PFSK-1 (cell line): Measurements from ENCODE around the gene RPS6KA2.

Source experiments
- FOXP2 ChIP-seq: optimal IDR thresholded peaks from 2 replicates; pipeline ENCODE3; 2011; ENCODE audit warnings: borderline replicate concordance, control low read depth, inconsistent platforms; ENCODE audit not compliant: insufficient read depth; ENCODE audit errors: extremely low read length, extremely low read depth
- POLR2AphosphoS5 ChIP-seq: IDR thresholded peaks from 2 replicates; pipeline ENCODE4 v1.6.1; 2012; ENCODE audit warnings: low read depth, mild to moderate bottlenecking, control low read depth, low read length, moderate library complexity
- REST ChIP-seq, 2 experiments: IDR thresholded peaks; 2 replicates each; pipeline versions ENCODE4 v1.6.1 to v1.8.0; 2011 to 2012; ENCODE audit warnings: low read depth in 2 of 2, low read length in 2 of 2, control low read depth in 1 of 2, inconsistent platforms in 1 of 2, mild to moderate bottlenecking in 1 of 2, moderate library complexity in 1 of 2; ENCODE audit not compliant: insufficient read depth in 1 of 2
- SIN3A ChIP-seq: IDR thresholded peaks from 2 replicates; pipeline ENCODE4 v1.6.1; 2012; ENCODE audit warnings: mild to moderate bottlenecking, low read length, moderate library complexity, borderline replicate concordance; ENCODE audit not compliant: insufficient read depth
- TAF1 ChIP-seq: IDR thresholded peaks from 2 replicates; pipeline ENCODE4 v1.6.1; 2012; ENCODE audit warnings: low read length, control low read depth, borderline replicate concordance; ENCODE audit not compliant: insufficient read depth

Gene RPS6KA2

GRCh38 chr6:166558156-166559005 is 68.7 kb downstream of the RPS6KA2 start:
- TF ChIP-seq SIN3A, result no peak
- no peak for TF ChIP-seq FOXP2
- no peak for TF ChIP-seq POLR2AphosphoS5
- no peak for TF ChIP-seq TAF1
- TF ChIP-seq REST (IDR thresholded peaks at IDR 0.05; ENCODE audit: insufficient read depth in 1 of 2, low read depth in 2 of 2, low read length in 2 of 2), result no peak

DNA sequence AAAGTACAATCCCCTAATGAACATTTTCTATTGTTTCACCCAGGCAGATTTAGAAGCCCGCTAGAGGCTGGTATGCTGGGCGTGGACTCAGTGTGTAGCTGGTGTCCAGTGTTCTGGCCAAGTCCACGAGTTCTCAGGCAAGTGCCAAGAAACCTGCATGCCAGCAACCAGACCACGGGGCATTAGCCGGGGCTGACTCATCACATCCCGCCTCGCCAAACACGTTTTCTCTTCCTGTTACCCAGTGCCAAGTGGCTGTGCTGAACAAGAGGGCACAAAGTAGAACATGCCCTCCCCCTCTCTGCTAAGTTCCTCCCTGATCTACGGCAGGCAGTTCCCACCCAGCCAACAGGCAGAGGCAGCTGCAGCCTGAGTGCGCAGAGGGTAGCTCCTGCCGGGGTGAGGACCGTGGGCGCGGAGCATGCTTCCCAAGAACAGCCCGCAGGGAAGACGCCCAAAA is 70.2 kb downstream of the RPS6KA2 start:
- TF ChIP-seq POLR2AphosphoS5 (no peak), SIN3A (no peak), FOXP2 (no peak), TAF1 (no peak), REST (IDR thresholded peaks at IDR 0.05; ENCODE audit: insufficient read depth in 1 of 2, low read depth in 2 of 2, low read length in 2 of 2) (no peak)

DNA sequence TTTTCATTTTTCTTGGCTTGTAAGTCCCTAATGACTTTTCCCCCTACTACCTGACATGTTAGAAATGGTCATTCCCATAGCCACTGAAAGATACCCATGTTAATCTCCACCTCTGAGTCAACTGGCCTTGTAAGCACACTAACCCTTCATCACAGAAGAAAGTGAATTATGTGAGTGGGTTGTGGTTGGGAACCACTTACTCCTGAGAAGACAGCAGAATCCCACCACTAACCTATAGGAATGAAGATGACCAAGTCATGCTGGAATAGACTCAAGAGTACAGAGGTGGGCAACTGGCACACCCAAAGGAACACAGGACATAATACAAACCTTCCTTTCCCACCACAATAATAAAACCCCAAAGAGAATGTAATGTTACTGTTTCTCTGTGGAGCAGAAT is 70.7 kb downstream of the RPS6KA2 start:
- TF ChIP-seq REST (IDR thresholded peaks at IDR 0.05; ENCODE audit: insufficient read depth in 1 of 2, low read depth in 2 of 2, low read length in 2 of 2), result no peak
- TF ChIP-seq FOXP2, result no peak
- no peak for TF ChIP-seq POLR2AphosphoS5
- no peak for TF ChIP-seq SIN3A
- TF ChIP-seq TAF1, result no peak

GRCh38 chr6:166555086-166555485 is 72.0 kb downstream of the RPS6KA2 start:
- TF ChIP-seq SIN3A (no peak), FOXP2 (no peak), POLR2AphosphoS5 (no peak), REST (IDR thresholded peaks at IDR 0.05; ENCODE audit: insufficient read depth in 1 of 2, low read depth in 2 of 2, low read length in 2 of 2) (no peak), TAF1 (no peak)
